ENCODE data around the gene PDX1.
A peak's percentile ranks its signal among the peaks of the same experiment; 100 is the strongest.

The PDX1 gene

DNA sequence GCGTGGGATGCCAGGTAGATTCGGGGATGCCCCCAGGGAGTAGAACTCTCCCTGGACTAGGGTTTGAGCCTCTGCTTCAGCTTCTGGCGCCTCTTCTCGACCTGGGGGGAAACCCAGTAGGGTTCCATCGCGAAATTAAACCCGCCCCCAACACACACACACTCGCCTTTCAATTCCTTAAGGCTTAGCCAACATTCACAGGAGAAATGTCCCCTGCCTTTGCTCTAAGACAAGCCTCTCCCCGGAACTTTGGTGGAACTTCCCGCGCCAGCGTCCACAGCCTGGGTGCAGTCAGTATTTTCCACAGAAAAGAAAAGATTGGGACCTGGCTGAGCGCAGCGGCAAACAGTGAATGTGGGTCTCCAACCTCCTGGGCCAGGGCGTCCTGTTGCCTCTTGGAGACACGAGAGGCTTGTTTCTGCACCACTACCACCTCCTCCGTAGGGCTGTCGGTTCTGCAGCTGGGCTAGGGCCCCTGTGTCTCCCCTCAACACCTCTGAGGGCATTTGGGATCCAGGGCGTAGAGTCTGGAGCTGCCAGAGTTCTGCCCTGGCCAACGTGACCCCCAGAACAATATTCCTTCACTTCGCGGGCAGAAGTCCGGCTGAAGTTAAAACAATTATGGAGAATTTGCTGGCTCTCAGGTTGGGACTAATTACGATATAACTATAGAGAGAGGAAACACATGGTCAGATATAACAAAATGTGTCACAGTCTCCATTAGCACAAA, 3.2 kb downstream of the PDX1 start:
- DNase-seq: no peak

DNA sequence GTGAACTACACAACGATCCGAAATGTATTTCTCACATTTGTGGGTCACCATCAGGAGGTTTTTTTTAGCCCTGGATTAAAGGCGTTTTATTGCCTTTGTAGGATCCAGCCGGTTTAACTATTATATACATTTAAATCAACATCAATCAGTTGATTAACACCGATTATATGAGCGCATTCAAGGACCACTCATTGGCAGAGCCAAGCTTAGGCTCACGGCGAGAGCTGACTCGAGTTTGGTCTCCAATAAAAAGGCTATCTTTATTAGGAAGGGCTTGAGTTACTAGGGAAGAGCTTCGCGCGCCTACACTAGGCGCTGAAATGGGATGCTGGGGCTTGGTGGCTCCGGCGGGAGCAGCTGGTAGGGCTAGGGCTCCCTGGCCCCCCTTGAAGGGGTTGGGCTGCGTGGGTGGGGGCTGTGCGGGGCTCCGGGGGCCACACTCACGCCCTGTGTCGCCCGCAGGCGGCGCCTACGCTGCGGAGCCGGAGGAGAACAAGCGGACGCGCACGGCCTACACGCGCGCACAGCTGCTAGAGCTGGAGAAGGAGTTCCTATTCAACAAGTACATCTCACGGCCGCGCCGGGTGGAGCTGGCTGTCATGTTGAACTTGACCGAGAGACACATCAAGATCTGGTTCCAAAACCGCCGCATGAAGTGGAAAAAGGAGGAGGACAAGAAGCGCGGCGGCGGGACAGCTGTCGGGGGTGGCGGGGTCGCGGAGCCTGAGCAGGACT, 4.2 kb downstream of the PDX1 start:
- no peak for DNase-seq

DNA sequence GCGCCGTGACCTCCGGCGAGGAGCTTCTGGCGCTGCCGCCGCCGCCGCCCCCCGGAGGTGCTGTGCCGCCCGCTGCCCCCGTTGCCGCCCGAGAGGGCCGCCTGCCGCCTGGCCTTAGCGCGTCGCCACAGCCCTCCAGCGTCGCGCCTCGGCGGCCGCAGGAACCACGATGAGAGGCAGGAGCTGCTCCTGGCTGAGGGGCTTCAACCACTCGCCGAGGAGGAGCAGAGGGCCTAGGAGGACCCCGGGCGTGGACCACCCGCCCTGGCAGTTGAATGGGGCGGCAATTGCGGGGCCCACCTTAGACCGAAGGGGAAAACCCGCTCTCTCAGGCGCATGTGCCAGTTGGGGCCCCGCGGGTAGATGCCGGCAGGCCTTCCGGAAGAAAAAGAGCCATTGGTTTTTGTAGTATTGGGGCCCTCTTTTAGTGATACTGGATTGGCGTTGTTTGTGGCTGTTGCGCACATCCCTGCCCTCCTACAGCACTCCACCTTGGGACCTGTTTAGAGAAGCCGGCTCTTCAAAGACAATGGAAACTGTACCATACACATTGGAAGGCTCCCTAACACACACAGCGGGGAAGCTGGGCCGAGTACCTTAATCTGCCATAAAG, 4.8 kb downstream of the PDX1 start:
- DNase-seq: no peak

DNA sequence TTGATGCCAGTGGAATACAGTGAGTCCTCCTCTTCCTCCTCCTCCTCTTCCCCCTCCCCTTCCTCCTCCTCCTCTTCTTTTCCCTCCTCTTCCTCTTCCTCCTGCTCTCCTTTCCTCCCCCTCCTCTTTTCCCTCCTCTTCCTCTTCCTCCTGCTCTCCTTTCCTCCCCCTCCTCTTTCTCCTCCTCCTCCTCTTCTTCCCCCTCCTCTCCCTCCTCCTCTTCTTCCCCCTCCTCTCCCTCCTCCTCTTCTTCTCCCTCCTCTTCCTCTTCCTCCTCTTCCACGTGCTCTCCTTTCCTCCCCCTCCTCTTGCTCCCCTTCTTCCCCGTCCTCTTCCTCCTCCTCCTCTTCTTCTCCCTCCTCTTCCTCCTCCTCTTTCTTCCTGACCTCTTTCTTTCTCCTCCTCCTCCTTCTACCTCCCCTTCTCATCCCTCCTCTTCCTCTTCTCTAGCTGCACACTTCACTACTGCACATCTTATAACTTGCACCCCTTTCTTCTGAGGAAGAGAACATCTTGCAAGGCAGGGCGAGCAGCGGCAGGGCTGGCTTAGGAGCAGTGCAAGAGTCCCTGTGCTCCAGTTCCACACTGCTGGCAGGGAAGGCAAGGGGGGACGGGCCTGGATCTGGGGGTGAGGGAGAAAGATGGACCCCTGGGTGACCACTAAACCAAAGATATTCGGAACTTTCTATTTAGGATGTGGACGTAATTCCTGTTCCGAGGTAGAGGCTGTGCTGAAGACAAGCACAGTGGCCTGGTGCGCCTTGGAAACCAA, 5.6 kb downstream of the PDX1 start:
- DNase-seq: no peak

DNA sequence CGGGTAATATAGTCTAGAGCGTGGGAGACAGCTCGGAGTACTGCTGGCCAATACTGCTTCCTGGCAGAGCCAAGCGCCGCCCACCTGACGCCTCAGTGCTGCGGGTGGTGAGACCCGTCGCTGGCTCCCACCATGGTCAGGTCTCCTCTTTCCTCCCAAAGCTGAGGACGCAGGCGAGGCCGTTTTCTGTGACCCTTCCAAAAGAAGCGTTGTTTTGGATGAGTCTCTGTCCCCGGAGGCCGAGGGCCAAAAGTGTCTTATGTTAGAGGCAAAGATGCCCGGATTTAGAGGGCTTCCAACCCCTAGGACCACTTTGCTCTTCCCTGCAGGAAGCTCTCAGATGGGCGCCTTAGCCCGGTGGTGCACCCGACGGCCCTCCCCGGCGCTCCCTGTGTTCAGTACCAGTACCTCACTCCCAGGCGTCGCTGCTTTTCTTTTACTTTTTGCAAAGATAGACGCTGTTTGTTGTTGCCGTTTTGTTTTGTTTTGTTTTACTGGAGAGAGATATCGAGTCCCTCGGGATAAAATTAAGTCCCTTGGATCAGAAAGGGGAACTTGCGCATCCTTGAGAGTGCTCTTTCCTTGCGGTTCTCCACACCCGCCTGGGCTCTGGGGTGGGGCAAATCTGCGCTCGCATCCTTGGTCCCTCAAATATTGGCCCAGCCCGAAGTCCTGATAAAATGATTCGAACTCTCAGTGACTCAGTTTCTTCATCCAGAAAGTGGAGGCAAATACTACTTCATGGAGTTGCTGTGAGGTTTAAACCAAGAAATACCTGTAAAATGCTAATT, 7.0 kb downstream of the PDX1 start:
- no peak for DNase-seq

DNA sequence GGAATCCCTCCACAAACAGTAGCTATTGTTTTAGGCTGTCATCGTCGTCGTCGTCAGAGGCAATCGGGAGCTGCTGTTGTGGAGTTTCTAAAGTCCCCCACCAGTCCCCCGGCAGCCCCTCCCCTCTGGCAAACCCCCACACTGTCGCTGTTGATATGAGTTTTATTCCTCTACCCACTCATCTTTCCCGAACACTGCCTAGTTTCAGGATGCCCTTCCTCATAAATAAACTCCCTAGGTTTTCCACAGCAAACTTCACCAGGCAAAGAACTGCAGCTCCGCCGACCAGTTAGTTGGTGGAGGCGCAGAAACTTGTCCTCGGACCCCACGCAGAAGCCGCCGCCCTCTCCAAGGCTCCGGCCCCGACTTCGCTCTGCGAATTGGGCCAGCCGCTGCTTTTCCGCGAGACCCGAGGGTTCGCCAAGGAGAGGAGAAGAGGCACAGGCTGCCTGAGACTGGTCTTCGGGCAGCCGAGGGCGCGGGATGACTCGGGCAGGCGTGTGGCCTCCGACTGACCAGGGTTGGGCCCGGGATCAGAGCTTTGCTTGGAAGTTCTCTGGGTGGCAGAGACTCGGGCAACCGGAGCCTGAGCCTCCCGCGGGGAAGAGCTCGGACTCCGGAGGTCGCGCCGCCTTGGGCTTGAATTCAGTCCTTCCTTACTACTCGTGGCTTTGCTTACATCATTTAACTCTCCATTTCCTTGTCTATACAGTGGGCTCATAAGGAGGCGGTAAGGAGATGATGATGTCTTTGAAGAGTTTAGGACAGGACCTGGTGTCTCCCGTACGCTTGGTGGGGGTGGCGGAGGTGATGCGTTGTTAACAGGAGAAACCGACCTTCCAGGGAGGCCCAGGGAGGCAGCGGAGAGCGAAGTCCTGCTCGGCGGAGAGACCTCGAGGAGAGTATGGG, 7.9 kb downstream of the PDX1 start:
- DNase-seq: no peak

DNA sequence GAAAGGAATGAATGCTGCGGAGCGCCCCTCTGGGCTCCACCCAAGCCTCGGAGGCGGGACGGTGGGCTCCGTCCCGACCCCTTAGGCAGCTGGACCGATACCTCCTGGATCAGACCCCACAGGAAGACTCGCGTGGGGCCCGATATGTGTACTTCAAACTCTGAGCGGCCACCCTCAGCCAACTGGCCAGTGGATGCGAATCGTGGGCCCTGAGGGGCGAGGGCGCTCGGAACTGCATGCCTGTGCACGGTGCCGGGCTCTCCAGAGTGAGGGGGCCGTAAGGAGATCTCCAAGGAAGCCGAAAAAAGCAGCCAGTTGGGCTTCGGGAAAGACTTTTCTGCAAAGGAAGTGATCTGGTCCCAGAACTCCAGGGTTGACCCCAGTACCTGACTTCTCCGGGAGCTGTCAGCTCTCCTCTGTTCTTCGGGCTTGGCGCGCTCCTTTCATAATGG, 8.6 kb downstream of the PDX1 start:
- DNase-seq: no peak

DNA sequence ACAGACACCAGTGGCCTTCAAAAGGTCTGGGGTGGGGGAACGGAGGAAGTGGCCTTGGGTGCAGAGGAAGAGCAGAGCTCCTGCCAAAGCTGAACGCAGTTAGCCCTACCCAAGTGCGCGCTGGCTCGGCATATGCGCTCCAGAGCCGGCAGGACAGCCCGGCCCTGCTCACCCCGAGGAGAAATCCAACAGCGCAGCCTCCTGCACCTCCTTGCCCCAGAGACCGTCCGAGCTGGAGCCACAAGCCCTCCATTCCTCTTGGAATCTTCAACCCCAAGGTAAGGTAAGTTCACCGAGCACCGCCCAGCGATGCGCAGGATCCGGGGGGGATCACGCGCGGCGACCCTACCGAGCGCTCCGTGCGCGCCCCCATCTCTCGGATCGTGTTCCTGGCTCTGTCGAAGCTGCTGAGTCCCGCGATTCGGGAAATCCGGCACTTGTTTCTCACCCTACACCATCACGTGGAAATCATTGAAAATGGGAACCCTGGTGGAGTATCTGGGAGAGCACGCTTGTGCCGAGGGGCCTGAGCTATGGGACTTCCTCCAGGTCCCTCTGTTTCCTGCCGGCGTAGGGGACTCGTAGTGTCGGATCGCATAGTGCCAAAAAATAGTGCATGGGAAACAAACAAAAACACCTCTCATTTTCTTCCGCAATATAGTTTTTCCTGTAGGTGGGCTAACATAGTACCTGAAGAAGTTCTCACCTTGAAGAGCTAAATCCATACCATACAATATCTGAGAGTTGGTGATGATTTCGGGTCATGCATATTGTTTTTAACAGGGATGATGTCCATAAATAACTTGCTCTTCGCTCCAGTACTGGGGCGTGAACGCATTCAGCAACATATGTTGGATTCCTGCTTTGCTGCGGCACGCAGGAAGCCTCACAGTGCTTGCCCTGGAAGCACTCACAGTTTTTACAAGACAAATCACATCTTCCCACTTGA, 9.3 kb downstream of the PDX1 start:
- DNase-seq: no peak

DNA sequence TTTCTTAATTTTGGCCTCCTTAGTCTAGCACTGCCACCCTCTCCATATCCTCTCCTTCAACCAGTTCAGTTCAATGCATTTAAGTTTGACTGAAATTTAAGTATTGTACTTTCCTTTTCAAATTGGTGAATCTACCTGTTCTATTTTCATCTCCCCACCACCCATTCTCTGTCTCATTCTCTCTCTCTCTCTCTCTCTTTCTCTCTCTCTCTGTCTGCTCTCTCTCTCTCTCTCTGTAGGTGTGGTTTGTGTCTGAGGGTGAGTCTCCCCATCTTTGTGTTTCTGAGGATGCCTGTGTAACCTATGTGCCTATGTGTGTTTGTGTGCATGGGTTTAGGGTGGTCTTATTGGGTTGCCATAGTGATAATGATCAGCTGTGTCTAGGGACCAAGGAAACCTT, 10.1 kb downstream of the PDX1 start:
- no peak for DNase-seq

DNA sequence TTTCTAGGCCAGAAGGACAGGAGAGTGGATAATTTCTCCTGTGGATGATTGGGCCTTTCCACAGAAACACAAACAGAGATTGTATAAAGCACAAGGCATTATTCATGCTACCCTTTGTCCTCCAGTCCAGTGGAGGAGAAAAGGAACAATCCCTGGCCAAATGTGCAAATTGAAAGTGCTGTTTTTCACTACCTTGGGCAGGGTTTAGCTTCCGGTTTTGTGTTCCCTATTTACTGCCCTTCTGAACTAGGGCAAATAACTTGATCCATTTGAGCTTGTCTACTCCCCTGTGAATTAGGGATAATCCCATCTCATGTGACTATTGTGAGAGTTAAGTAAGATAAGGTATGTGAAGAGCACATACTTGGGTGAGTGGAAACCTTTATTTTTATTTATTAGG, 13.3 kb downstream of the PDX1 start:
- no peak for DNase-seq

DNA sequence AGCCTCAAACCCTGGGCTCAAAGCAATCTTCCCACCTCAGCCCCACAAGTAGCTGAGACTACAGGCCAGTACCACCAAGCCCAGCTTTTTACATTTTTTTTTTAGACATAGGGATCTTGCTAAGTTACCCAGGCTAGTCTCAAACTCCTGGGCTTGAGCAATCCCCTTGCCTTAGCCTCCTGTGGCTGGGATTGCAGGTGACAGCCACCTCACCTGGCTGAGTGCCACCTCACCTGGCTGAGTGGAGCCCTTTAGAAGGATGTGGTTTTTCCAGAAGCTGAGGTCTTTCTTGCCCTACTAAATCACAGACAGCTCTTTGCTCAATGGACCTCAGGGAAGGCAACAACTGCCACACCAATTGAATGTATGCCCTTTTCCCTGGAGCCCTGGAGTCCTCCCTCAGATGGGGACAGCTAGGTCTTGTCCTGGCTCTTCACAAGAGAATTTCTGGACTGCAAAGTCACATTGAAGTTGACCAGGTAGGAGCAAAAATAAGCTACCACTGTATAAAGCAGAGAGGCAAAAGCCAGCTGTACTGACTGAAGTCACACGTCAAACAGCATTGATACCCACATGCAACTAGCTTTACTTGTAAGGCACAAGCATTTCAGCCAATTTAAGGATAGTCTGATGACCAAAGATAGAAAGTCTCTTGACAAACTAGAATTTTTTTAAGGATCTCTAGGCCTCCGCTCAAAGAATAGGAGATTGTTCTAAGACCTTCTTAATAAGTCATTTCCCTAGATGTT, 14.0 kb downstream of the PDX1 start:
- DNase-seq: no peak

DNA sequence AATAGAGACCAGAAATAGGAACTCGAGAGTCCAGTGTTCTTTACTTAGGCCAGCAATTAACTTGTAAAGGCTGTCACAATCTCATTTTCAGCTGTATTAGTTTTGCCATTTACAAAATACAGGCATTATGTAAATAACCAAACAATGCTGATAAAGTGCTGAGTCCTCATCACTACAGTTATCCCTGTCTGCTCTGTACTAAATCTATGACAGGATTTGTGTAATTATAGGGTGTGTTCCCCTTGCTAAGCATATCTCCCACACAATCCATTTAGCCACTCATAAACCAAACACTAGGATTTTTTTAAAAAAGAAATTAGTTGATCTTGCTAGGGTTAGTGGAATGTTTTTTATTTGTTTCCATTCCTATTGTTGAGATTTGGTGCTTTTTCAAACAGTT, 23.2 kb downstream of the PDX1 start:
- DNase-seq: no peak

DNA sequence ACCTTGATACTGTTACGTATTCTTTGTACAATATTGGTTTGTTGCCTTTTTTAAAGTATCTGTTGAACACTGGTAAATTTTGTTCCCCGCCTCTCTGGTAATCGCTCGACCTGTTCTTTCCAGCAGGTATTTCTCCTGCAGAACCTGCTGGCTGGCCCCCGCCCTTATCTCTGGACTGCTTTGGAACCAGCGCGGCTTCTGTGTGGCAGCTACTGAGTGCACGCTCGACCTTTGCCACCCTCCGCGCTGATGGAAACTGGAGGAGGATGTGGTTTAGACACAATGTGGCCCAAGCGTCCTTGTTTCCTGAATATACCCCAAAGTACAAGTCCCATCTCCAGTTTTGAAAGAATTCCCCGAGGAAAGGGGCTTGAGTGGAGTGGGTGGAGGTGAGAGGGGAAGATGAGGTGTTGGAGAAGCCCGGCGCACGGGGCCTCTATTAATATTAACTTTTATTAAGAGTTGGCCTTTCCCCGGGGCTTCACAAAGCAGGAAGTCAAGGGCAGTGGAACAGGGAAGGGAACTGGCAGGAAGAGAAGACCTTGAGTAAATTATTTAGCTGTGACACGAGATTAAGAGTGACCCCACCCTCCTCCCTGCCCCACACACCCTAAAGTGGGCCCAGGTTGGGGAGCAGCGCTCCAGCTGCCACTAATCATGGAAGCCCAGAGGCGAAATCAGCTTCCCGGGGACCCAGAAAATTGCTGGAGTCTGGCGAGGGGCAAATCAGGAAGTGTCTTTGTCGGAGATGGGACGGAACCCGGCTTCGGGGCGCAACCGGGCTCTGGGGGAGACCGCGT, 33.3 kb downstream of the PDX1 start:
- DNase-seq: no peak

DNA sequence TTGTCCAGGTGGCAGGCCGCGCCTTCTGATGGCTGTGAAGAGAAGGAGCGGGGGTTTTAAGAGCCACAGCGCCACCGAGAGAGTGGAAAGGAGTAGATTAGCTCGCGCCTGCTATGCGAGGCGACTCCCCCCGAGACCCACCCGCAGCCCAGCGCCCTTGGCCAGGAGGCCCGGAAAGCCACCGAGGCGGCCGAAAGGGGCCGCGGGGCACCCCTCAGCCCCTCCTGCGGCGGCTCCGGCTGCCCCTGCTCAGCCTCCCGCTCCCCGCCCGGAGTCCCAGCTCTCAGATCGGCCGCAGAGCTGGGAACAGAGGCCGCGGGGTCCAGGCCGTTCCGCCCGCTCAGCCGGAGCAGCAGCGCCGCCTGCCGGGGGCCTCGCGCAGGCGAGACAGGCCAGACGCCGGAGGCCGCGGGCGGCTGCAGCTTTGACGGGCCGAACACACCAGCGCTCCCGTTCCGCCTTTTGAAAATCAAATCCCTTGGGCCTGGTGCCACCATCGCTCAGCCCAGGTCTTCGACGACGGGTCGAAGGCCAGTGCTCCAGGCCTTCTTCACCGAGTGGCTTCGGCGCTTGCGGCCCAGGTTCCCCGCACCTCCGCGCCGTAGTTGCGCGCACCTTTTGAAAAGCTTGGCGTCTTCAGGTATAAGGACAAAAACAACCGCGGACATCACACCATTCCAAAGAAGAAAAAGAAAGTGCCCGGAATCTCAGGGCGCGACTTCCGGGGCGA, 34.0 kb downstream of the PDX1 start:
- peak; percentile 59 for DNase-seq

DNA sequence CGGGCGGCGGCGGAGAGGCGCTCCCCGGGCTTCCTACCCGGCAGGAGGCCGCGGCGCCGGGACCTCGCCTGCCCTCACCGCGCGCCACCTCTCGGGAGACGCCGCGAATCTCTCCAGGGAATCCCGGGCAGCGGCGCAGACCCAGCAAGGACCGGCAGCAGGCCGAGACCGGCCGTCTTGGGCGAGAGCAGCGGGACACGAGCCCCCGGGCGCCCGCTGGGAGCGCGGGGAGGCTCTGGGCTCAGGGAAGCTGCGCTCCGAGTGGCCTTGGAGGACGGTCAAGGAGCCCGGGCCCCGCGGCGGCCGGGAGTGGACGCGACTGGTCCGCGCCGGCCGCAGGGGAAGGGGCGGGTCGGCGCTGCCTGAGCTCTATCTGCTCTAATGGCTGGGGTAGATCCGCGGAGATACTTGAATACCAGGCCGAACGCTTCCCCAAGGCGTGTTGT, 34.6 kb downstream of the PDX1 start:
- DNase-seq: no peak

DNA sequence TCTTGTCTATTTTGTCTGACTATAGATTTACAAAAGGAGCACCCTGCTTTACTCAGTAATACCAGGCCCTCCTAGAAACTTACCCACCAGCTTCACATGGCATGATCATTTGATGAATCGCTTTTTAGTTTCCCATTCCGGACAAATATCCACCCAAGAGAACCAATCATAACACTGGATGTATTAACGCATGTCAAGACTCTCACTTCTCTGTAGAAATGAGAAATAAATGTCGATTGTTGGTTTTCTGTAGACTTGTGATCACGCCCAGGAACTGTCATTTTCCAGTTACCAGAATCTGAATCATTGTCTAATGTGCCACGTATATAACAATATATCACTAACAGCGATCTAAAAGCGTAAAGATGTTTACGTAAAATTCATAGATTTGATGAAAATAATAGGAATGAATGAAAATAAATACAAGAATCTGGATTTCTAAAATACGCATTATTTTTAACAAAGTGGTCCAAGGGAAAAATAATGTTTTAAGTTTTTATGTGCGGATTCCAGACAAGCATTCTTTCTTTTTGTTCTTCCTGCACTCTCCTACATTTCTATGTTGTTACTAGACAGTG, 35.3 kb downstream of the PDX1 start:
- DNase-seq: no peak

DNA sequence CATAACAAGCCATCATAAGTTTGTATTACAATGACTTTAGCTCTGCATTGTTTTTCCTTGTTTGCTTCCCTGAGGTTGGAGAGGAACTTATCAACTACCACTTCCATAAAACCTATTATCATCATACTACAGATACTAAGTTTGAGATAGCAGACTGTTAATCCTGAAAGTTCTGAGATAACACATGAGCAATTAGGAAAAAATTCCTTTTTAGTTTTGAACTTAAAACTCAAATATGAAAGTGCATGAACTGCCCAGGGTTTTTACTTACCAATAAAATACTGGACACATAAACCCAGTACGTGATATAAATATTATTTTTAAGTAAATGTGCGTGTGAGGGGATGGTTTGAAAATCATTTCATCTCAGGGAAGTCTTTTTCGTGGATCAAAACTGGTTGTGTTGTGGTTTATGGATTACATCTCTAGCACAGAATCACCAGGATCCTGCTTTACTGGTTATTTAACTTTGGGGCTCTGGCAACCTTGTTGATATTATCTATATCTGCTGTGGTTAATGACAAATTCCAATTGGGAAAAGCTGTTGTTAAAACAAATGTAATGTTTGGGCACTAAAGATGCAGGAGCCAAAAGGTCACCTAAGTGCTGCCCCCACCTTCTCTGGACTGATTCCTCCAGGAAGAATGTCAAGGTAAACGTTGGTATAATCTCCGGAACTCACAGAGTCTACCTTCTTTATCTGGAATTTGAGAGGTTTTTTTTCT, 36.9 kb downstream of the PDX1 start:
- no peak for DNase-seq
